GM19372 (cell line): ENCODE results near the gene PDK4.
"Not testable (repeated sequence)": the region's sequence is repeated elsewhere in the genome, so short reads cannot be mapped to it uniquely, and the experiment has no call there.

Experiments used
- ATAC-seq: cut with Tn5 transposase; IDR thresholded peaks from one replicate; pipeline ENCODE4 v1.9.1; 2021; ENCODE audit warnings: mild to moderate bottlenecking, low read depth, moderate library complexity; ENCODE audit not compliant: unreplicated experiment

Gene PDK4

DNA sequence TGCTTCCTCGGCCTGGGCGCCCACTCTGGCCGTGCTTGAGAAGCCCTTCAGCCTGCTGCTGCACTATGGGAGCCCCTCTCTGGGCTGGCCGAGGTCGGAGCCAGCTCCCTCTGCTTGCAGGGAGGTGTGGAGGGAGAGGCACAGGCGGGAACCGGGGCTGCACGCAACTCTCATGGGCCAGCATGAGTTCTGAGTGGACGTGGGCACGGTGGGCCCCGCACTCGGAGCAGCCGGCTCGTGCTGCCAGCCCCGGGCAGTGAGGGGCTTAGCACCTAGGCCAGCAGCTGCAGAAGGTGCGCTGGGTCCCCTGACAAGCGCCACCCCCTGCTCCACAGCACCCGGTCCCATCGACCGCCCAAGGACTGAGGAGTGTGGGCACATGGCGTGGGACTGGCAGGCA lies 9.0 kb upstream of the PDK4 start:
- ATAC-seq = no peak

DNA sequence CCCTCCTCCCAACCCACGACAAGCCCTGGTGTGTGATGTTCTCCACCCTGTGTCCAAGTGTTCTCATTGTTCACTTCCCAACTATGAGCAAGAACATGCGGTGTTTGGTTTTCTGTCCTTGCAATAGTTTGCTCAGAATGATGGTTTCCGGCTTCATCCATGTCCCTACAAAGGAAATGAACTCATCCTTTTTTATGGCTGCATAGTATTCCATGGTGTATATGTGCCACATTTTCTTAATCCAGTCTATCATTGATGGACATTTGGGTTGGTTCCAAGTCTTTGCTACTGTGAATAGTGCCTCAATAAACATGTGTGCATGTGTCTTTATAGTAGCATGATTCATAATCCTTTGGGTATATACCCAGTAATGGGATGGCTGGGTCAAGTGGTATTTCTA lies 8.5 kb upstream of the PDK4 start:
- not testable (repeated sequence) for ATAC-seq

DNA sequence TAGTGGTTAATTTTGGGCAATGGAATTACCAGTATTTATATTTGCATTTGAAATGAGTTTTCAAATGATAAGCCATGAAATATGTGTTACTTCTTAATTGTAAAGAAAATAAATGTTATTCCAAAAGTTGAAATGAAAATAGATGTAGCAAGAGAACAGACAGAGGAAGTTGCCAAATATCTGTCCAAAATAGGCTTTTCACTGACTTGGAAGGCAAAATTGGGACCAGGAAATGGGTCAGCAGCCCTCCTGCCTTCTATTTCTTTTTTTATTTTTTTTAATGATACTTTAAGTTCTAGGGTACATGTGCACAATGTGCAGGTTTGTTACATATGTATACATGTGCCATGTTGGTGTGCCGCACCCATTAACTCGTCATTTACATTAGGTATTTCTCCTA lies 8.1 kb upstream of the PDK4 start:
- ATAC-seq = not testable (repeated sequence)

DNA sequence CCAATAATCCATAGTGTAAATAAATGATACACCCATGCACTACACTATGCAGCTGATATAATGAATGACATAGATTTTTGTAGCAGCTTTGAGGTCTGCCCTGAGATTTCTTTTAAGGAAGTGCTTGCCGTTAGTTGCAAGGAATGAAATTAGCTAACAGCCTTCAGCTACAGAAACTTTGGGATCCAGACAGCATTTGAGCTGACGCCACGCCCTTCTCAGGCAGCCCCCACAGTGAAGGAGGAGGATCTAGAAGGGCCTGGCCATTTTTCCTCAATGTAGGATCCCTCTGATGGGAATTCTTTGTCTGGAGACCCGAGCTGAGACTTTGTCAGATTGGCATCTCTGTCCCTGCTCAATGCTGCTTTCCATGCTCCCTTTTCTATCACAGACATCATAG lies 6.1 kb upstream of the PDK4 start:
- ATAC-seq = no peak

DNA sequence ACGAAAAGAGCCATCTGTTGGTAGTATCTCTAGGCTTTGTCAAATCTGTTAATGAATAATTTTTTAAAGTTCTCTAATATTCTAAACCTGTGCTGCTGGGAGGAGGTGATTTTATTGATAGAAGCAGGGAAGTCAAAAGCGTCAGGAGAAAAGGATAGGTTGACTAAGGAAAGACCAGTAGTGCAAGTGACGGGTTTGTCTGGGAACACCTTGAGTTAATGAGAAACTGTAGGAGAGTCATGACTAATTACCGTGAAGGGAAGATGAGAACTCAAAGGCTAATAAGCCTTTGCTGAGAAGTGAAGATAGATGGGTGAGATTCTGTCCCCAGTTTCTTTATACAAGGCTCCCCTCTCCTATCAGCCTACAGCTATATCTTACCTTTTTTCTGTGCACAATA lies 5.0 kb upstream of the PDK4 start:
- ATAC-seq = no peak

DNA sequence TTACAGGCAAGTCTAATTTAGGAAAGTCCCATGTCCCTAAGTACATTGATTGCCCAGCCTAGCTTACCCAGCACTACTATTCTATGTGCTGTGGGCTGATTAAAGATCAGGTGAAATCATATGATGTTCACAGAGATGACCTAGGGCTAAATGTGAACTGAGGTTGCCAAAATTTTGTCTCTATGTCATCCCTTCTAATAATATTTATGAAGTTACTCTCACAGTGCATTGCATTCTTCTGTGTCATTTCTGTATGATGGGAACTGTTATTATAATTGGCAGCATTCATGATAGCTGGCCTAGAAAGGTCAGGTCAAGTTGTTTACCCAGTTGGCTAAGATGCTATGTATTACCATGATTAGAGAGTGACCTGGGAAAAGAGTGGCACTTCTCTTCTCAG lies 2.8 kb upstream of the PDK4 start:
- no peak for ATAC-seq

DNA sequence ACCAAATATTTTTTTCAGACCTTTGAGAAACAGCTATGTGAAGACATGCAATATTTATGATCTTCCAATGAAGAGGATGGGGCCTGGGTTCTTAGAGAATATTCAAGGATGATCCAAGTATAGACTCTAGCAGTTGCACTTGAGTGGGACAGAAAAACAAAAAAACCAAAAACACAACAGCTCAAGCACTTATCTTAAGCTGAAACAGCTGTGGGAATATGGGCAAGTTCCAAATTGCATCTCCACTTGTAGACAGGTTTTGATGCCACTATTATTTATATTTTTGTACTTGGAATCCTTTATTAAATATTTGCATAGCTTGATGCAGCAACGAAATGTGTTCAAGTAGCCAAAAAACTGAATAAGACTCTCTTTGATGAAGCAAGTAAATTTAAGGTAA lies 2.2 kb upstream of the PDK4 start:
- no peak for ATAC-seq

DNA sequence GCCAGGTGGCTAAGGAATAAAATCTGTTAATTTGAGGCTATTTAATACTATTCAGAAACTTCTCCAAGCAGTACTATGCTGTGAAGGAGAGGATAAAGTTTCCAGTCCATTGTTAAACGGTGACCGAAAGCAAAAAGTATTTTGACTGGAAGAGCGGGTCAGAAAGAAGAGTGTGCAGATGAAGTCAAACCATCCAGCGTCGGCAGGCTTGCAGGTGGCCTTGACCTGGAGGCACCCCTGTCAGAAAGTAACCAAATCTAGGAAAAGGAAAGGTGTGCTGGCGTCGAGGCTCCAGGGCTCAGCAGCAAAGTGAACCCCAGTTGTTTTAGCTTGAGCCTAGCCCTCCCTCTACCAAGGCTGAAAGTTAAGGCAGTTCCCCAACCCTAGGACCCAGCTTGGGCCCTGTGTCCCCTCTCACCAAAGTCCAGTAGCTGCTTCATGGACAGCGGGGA lies 544 bp downstream of the PDK4 start:
- no peak for ATAC-seq

DNA sequence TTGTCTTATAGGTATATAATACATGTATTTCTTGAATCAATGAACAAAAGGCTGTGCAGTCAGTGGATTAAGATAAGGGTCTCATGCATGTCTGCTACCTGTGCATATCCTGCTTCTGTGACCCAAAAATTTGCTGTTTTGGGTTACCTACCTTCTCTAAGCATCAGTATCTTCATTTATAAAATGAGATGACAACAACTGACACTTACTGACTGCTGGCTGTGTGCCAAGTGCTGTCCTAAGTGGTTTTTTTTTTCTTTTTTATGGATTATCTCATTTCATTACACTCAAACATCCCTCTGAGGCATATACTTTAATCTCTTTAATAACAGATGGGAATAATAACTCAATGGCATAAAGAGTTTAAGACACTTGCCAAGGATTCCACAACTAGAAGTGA lies 2.1 kb downstream of the PDK4 start:
- ATAC-seq = no peak

DNA sequence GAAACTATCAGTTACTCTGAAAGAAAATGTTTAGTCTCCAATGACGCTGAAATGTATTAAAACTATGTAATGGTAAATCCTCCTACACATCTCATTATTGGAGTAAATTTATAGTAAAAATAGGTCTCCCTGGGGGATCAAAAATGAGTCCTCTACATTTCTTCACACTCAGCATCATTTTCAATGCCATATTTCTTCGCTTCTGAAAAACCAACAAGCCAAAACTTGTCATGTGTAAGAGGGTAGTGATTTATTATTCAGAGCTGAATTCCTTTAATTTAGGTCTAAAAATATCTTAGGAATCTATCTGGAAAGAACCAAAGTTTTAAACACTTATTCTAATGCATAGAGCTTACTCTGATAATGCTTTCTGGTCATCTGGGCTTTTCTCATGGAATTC lies 3.0 kb downstream of the PDK4 start:
- no peak for ATAC-seq

DNA sequence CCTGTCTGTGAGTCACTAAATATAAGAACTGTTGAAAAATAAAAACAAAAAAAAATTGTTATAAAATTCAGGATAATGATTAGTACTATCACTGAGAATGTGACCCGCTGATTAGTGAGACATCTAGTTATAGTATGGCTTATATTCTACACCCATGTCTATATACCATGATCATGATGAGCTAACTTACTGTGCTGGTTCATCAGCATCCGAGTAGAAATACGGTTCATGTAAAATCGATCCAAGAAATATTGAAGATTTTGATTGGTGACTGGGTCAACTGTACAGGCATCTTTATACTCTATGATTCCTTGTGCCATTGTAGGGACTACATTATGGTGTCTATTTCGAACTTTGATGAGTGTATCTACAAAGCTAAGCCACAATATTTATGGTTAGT lies 3.7 kb downstream of the PDK4 start:
- ATAC-seq = no peak

DNA sequence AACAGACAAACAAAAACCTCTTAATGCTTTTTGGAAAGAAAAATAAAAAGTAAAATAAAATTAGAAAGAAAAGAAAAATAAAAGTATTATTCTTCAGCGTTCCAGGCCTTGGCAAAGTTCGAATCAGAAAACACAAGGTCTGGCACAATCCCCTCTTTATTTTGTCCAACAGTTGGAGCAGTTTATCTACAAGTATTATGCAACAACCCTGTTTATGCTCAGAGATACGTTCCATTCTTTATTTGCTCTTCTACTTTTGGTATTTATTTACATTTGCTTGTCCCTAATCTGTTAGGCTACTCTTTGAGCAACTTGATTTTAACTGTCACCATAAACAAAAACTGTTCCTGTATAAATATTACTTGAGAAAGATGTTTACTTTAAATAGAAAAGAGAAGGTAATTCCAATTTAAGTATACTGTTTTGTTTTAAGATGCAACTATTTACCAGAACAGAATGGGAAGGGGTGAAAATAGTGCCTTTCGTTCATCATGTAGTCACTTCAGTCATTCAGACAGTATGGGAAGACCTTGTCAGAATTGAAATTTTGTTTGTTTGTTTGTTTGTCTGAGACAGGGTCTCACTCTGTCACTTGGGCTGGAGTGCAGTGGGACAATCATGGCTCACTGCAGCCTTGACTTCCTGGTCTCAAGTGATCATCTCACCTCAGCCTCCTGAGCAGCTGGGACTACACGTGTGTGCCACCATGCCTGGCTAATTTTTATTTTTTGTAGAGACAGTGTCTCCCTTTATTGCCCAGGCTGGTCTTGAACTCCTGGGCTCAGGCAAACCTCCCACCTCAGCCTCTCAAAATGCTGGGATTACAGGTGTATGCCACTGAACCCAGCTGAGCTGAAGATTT lies 5.7 kb downstream of the PDK4 start:
- no peak for ATAC-seq

DNA sequence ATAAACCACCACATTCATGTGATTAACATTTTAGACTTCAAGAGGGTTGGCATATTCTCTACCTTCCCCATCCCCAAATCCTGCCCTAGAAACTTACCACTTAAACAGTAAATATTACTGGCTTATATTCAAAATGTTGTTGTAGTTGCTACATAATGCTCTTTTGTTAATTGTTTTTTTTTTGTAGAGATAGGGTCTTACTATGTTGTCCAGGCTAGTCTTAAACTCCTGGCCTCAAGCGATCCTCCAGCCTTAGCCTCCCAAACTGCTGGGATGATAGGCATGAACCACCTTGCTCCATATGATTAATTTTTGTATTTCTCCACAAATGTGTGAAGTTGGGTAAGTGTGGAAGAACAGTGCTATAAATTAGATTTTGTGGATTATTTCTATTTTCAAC lies 6.5 kb downstream of the PDK4 start:
- no peak for ATAC-seq

DNA sequence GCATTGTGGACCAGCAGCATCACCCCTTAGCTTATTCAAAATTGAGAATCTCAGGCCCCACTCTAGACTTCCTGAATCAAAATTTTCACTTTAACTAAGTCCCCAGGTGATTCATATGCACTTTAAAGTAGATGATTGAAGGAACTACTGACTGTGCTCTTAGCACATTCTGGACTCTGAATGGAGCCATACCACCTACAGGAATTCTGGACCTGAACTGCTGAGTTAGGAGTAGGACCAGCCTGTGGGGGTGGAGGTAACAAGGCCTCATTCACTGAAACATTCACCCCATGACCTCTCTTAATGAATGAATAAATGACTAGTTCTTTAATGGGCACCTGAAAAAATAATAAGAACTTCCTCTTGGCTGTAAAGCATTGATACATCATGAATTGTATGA lies 7.3 kb downstream of the PDK4 start:
- ATAC-seq = no peak

DNA sequence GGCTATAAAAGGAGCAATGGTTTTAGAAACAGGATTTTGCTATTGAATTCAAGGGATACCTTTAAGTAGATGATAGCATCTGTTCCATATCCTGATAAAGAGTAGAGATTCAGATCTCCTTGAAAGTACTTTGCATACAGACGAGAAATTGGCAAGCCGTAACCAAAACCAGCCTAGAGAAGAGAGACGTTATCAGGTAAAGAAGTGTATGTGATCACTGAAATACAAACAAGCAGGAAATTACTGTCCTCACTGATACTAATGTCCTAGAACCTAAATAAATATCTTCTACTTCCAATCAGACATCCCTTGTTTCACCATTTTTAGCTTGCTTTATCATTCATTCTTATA lies 9.4 kb downstream of the PDK4 start:
- no peak for ATAC-seq

DNA sequence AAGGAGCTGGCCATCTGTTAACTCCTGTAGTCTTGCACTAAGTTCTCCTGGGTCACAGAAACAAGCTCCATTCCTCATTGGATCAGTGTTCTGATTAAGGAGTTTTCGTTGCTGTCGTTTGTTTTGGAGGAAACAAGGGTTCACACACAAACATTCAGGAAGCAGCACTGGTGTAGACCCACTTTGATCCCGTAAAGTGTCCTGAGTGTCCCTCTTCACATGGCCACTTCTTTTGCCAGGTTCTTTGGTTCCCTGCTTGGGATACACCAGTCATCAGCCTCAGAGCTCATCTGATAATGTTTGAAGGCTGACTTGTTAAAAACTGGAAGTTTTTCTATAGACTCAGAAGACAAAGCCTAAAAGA lies 10.9 kb downstream of the PDK4 start:
- ATAC-seq = no peak

DNA sequence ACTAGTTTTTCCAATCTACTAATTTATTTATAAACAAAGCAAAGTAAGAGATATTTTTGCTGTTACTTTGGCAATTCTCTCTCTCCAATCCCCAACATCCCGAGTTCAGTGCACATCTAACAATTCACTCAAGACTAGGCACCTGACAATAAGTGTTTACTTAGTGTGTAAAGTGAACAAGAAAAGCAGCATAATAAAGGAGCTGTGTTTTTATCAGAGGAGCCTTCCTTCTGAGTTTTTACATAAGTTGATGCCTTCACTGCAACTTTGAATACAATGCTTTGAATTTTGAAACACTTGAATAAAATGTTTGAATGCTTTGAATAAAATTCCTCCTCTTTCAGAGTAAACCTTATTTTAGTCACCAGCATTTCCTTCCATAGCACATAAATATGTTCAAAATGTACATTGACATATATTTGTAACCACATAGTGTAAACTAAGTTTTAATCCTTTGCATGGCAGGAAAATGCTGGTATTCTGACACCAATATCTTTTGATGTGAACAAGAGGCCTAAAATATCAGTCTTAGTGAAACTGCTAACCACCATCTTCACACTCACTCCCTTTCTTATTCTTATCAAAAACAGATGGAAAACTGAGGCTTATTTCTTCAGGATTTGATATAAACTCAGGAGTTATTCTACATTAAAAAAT lies 11.4 kb downstream of the PDK4 start:
- ATAC-seq = no peak

DNA sequence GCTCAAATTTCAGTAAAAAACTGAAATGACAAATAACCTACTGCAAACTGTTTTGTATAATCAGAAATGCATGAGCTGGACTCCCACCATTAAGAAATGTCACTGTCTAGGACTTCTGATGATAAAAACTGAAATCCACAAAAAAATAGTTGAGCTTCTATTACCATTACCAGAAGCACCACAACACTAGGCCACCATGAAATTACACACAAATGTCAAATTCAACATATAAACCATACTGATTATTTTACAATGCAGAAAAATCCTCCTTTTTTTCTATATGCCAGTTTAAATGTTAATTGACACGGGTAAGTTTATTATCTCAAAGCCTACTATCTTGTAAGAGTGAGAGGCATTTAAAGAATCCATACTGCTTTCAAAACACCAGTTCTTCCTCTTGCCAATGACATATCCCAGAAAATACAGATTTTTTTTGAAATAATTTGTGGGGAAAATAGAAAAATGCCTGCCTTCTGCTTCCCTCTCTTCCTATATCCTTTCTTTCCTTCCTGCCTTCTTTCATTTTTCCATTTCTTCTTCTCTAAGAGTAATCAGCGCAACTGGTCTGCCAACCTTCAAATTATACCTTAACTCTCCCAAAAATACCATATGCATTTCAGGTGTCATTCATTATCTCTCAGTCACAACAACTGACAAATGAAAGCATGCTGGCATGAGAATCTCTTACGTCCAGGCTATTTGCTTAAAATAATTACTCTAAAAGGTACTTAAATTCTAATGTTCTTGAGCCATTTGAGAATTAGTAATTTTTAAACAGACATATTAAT lies 12.3 kb downstream of the PDK4 start:
- no peak for ATAC-seq

DNA sequence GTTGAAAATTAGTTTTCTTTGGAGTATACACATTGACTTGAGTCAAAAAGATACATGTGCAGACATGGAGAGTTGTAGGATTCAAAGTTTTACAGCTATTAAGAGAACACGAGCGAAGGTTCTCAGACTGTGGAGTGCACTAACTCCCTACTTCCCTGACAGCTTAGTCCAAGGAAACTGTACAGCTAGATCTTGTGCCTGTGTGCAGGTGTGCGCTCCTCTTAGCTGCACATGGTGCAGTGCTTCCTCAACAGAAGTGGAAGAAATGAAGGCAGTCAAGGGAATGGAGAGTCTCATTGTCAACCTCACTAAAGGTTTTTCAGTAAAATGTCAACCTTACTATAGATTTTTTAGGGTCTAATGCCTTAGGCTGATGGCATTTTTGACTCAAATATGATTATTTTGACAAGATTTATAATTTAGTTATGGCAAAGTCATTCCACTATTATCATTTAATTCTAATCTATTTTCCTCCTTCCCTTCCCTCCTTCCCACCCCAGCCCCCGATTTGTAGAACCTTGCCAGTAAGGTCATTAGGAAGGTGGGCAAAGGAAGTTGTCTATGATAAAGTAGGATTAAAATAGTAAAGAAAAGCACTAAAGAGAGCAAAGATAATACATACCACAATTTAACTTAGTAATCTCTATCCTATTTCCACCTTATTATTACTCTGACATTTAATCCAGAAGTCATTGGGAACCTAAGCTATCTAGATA lies 13.6 kb downstream of the PDK4 start:
- ATAC-seq = no peak

DNA sequence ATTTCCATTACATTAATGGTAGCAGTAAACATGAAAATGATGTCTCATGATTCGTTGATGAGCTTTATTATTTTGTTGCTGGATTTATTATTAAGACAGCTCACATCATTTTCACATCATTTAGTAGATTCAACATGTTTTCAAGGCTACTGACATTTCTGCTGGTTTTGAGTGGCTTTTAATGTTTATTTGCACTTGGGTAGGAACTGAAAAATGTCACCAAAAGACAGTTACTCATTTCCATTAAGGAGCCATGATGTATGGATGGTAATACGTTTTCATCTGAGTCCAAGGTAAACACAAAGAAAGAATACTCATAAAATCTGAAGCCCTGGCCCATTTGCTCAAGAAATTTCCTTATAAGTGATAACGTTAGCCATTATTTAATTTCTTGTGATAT lies 14.8 kb downstream of the PDK4 start:
- ATAC-seq = no peak

DNA sequence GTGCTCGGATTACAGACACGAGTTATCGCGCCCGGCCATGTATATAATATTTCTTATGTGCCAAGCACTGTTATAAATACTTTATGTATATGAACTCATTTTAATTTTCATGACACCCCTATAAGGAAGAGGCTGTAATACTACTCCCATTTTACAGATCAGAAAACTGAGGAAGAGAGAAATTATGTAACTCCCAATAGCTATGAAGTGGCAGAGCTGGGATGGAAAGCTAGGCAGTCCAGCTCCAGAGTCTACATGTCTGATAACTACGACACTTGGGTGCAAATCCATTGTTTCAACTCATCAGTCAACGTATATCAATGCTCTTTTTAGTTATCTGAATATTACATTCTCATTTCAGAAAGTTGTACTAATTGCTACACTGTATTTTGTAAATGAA lies 17.0 kb downstream of the PDK4 start:
- no peak for ATAC-seq
